ENCODE results near the gene NR6A1.

NR6A1 gene

DNA sequence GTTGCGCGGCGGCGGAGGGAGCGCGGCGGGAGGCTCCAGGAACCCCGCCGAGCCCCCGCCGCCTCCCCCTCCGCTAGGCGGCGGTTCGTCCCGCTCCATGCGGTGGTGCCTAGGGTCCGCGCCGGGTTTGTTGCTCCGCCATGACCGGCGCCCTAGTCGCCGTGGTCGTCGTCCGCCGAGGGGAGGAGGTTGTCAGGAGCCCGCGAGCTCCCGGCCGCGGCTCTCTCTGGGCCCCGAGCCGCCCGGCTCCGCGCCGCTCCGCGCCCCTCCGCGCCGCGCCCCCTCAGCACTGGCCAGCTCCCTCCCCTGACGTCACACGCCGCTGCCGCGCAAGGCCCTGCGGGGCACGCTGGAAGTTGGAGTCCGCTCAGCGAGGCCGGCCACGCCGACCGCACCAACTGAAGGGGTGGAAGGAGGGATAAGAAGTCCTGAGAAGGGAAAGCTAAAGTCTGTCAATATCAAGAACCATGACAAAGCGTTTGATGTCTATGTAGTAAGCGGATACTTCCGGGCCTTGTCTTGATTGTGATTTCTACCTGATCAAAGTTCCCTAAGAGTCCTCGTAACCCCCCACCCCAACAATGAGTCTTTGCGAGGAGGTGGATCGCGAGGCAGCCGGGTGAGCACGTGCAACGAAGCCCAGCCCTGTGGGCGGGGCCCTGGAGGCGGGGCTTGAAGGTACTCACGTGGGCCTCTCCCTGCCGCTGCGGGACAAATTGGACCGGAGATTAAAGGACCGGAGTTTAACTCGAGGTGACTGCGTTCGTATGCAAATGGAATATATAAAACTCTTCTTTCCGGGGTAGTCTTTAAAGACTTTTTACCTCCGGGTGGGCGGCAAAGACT, at the start of gene NR6A1:
TSS of gene NR6A1 (minus strand) at position 291 of the 846 bp plus-strand sequence.
- Histone ChIP-seq H3K4me1 (ENCODE audit: control insufficient read depth, insufficient read depth, low read length) (peaks cover 29% of the 10 kb centered on the region), H3K9ac (ENCODE audit: low read depth, low read length) (peak within 1 kb of the TSS; percentile 68), H3K27me3 (ENCODE audit: control insufficient read depth, insufficient read depth, low read length) (peaks cover 34% of the 10 kb centered on the region), H3K36me3 (ENCODE audit: control insufficient read depth, insufficient read depth, low read length) (no peaks in the 10 kb centered on the region), H3K4me3 (ENCODE audit: low read depth, low read length) (peak within 1 kb of the TSS; percentile 81), H3K9me3 (ENCODE audit: control insufficient read depth, insufficient read depth, low read length) (no peaks in the 10 kb centered on the region)

DNA sequence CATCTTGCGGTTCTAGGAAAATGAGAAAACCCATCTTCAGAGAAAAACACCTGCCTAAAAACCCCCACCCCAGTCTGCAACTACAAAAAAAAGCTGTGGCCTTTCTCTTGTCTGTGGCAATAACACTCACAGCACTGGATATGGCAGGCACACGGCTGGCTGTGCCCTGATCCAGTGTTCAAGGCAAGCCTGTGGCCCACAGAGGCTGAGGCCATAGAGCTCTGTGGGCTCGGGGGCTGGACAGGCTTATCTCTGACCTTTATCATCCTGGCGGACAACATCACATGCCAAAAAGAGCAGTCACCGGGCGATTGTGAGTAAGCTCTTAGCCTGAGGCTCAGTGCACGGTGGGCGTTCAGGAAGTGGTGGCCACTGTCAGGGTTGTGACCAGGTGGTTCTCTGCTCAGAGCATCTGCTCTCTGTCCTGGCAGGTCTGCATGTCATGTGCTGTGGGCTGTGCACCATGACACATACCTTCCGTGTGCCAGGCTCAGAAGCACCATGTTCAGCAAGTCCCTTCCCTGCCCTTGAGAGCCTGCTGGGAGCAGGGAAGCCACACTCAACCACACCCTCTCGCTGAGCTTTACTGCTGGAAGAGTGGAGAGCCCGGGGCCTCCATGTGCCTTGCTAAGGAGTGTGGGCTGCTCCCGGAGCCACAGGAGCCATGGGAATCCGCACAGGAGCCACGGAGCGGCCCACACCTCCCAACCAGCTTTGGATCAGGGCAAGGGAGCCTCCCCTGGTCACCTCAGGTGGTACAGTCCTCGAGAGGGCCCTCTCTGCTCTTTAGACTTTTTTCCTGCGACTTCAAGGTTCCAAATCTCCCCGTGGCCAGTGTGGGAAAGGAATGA, 47.5 kb upstream of the NR6A1 start:
- no peak overlapping the region for H3K4me3 ChIP-seq (ENCODE audit: low read depth, low read length)
- H3K36me3 ChIP-seq (ENCODE audit: control insufficient read depth, insufficient read depth, low read length): no peaks in the 10 kb centered on the region
- H3K27me3 ChIP-seq (ENCODE audit: control insufficient read depth, insufficient read depth, low read length): no peaks in the 10 kb centered on the region
- H3K4me1 ChIP-seq (ENCODE audit: control insufficient read depth, insufficient read depth, low read length): peaks cover 7% of the 10 kb centered on the region
- H3K9ac ChIP-seq (ENCODE audit: low read depth, low read length): no peak overlapping the region
- no peaks in the 10 kb centered on the region for H3K9me3 ChIP-seq (ENCODE audit: control insufficient read depth, insufficient read depth, low read length)

DNA sequence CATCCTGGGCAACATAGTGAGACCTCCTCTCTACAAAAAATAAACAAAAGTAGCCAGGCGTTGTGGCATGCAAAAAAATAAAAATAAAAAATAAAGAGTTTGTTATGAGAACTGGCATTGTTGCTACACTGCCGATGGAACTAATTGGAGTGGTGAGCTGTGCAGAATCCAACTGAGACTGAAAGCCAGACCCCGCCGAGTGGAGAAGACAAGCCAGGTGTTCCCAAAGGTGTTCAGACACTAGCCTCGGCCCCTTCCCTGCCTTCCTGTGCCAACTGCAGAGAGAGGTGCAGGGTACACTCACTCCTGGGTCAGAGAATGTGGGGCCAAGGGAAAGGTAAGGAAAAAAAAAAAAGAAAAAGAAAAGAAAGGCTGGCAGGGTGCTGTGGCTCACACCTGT, 44.5 kb upstream of the NR6A1 start:
- H3K4me1 ChIP-seq (ENCODE audit: control insufficient read depth, insufficient read depth, low read length): peaks cover 24% of the 10 kb centered on the region
- H3K9ac ChIP-seq (ENCODE audit: low read depth, low read length): no peak overlapping the region
- no peaks in the 10 kb centered on the region for H3K36me3 ChIP-seq (ENCODE audit: control insufficient read depth, insufficient read depth, low read length)
- H3K27me3 ChIP-seq (ENCODE audit: control insufficient read depth, insufficient read depth, low read length): no peaks in the 10 kb centered on the region
- H3K9me3 ChIP-seq (ENCODE audit: control insufficient read depth, insufficient read depth, low read length): no peaks in the 10 kb centered on the region
- H3K4me3 ChIP-seq (ENCODE audit: low read depth, low read length): no peak overlapping the region

DNA sequence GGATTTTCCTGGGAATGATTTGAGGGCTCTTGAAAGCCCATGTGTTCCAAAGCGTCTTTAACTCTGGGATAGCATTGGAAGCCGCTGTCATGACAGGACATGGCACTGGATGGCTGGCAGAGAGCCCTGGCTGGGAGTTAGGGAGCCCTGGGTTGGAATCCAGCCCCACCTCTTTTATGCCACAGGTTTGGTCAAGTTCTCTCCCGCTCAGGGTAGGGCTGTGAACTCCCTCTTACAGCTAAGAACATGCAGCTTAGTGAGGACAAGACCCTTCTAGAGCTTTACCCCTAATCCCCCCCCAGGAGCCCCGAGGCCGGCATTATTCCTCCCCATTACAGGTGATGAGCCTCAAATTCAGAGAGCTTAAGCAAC, 43.0 kb upstream of the NR6A1 start:
- Histone ChIP-seq H3K9me3 (ENCODE audit: control insufficient read depth, insufficient read depth, low read length) (no peaks in the 10 kb centered on the region), H3K4me3 (ENCODE audit: low read depth, low read length) (no peak overlapping the region), H3K27me3 (ENCODE audit: control insufficient read depth, insufficient read depth, low read length) (no peaks in the 10 kb centered on the region), H3K36me3 (ENCODE audit: control insufficient read depth, insufficient read depth, low read length) (peaks cover 4% of the 10 kb centered on the region), H3K4me1 (ENCODE audit: control insufficient read depth, insufficient read depth, low read length) (peaks cover 27% of the 10 kb centered on the region), H3K9ac (ENCODE audit: low read depth, low read length) (no peak overlapping the region)

DNA sequence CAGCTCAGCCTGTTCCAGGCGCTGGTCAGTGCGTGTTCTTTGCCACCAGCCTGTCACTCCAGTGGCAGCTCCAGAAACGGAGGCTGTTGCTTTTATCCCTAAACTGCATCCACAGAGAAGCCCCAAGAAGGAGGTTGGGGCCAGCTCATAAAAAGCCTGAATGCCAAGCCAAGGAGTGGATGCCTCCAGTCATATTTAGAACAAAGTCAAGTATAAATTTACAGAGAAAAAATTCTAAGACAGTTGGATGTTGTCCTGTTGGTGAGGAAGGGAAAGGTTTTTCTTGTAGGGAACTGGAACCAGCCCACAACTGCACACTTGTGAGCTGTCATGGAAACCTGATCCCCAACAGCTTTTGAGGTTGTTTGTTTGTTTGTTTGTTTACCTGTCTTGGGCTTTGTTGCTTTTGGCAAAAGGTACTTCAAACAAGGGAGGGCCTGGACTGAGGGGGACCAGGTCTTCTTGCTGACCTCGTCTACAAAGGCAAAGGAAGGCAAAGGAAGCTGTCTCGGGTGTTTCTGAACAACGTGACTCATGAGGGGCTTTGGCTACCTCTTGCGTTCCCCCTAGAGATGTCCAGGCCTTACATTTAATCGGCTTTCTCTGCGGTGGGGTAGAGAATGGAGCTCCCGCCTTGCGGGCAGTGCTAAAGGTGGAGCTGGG, 42.5 kb upstream of the NR6A1 start:
- Histone ChIP-seq H3K27me3 (ENCODE audit: control insufficient read depth, insufficient read depth, low read length) (no peaks in the 10 kb centered on the region), H3K4me1 (ENCODE audit: control insufficient read depth, insufficient read depth, low read length) (peaks cover 26% of the 10 kb centered on the region), H3K9ac (ENCODE audit: low read depth, low read length) (no peak overlapping the region), H3K4me3 (ENCODE audit: low read depth, low read length) (no peak overlapping the region), H3K36me3 (ENCODE audit: control insufficient read depth, insufficient read depth, low read length) (peaks cover 4% of the 10 kb centered on the region), H3K9me3 (ENCODE audit: control insufficient read depth, insufficient read depth, low read length) (no peaks in the 10 kb centered on the region)

DNA sequence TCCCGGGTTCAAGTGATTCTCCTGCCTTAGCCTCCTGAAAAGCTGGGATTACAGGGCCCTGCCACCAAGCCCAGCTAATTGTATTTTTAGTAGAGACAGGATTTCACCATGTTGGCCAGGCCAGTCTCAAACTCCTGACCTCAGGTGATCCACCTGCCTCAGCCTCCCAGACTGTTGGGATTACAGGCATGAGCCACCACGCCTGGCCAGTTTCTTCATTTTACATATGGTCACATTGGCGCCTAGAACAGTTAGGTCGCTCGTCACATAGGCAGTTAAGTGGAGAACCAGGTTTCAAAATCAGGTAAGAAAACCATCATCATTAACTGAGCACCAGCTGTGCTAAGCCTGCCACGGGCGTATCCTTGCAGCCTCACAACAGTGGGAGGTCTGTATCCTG, 41.9 kb upstream of the NR6A1 start:
- Histone ChIP-seq H3K36me3 (ENCODE audit: control insufficient read depth, insufficient read depth, low read length) (peaks cover 4% of the 10 kb centered on the region), H3K27me3 (ENCODE audit: control insufficient read depth, insufficient read depth, low read length) (no peaks in the 10 kb centered on the region), H3K9me3 (ENCODE audit: control insufficient read depth, insufficient read depth, low read length) (no peaks in the 10 kb centered on the region), H3K4me3 (ENCODE audit: low read depth, low read length) (no peak overlapping the region), H3K9ac (ENCODE audit: low read depth, low read length) (no peak overlapping the region), H3K4me1 (ENCODE audit: control insufficient read depth, insufficient read depth, low read length) (peaks cover 26% of the 10 kb centered on the region)

DNA sequence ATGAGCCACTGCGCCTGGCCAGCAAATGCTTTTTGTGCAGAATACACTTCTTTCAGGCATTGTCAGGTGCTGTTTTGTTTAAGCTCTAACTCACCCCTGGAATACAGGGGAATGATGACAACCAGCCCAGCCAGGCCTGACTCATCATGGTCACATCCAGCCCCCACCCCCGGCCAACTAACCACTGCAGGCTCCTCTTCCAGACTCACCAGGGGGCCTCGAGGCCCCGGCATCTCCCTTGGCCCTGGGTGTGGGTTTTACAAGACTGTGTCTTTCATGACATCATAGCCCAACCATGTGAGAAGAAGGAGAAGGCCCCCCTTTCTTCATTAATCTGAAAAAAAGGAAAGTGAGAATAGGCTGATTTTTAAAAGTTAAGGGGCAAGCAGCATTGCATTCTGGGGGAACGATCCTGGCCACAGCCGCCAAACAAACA, 41.3 kb upstream of the NR6A1 start:
- Histone ChIP-seq H3K27me3 (ENCODE audit: control insufficient read depth, insufficient read depth, low read length) (no peaks in the 10 kb centered on the region), H3K4me1 (ENCODE audit: control insufficient read depth, insufficient read depth, low read length) (peaks cover 26% of the 10 kb centered on the region), H3K9ac (ENCODE audit: low read depth, low read length) (no peak overlapping the region), H3K36me3 (ENCODE audit: control insufficient read depth, insufficient read depth, low read length) (peaks cover 4% of the 10 kb centered on the region), H3K4me3 (ENCODE audit: low read depth, low read length) (no peak overlapping the region), H3K9me3 (ENCODE audit: control insufficient read depth, insufficient read depth, low read length) (no peaks in the 10 kb centered on the region)

DNA sequence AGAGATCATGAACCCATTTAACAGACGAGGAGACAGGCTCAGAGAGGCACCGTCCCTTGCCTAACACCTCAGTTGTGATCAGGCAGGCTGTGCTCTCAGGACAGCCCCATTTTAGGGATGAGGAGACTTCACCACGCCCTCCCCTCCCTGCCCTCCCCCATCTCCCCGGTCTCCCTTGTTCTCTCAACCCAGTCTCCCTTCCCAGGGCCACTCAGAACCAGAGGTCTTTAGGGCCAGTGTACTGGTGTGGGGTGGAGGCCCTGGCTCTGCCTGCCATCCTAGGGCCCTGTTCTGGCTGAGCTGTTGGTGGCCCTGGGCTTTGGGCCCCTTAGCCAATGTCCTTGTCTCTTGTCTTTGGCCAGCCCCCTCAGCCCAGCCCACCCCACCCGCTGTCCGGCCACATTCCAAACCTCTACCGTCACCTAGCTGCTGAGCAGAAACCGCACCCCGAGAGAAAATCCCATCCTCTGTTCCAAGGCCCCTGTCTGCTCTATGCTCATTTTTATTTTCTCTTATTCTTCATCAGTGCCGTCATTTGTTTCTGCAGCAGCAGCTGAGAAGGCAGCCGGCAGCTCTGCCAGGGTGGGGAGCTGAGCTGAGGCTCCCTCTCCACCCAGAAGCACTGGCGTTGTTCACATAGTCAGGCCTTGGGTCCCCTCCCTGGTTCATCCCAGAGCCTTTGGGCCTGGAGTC, 39.7 kb upstream of the NR6A1 start:
- no peak overlapping the region for H3K4me3 ChIP-seq (ENCODE audit: low read depth, low read length)

DNA sequence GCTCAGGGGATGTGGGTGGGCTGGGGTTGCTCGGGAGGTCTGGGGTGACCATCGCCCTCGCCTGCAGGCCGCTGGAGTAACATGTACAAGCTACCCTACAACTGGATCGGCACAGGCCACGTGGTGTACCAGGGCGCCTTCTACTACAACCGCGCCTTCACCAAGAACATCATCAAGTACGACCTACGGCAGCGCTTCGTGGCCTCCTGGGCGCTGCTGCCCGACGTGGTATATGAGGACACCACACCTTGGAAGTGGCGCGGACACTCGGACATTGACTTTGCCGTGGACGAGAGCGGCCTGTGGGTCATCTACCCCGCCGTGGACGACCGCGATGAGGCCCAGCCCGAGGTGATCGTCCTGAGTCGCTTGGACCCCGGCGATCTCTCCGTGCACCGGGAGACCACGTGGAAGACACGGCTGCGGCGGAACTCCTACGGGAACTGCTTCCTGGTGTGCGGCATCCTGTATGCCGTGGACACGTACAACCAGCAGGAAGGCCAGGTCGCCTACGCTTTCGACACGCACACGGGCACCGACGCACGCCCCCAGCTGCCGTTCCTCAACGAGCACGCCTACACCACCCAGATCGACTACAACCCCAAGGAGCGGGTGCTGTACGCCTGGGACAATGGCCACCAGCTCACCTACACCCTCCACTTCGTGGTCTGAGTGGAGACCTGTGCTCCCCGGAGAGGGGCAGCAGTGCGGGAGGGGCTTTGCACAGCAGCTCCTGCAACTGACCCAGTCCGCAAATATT, 38.8 kb upstream of the NR6A1 start:
- H3K4me3 ChIP-seq (ENCODE audit: low read depth, low read length): no peak overlapping the region

More for the DNA sequence above, 39.7 kb upstream of the NR6A1 start:
- Histone ChIP-seq H3K4me1 (ENCODE audit: control insufficient read depth, insufficient read depth, low read length) (peaks cover 26% of the 10 kb centered on the region), H3K9me3 (ENCODE audit: control insufficient read depth, insufficient read depth, low read length) (no peaks in the 10 kb centered on the region), H3K9ac (ENCODE audit: low read depth, low read length) (peak overlapping the region; percentile 37), H3K27me3 (ENCODE audit: control insufficient read depth, insufficient read depth, low read length) (no peaks in the 10 kb centered on the region), H3K36me3 (ENCODE audit: control insufficient read depth, insufficient read depth, low read length) (peaks cover 4% of the 10 kb centered on the region)

DNA sequence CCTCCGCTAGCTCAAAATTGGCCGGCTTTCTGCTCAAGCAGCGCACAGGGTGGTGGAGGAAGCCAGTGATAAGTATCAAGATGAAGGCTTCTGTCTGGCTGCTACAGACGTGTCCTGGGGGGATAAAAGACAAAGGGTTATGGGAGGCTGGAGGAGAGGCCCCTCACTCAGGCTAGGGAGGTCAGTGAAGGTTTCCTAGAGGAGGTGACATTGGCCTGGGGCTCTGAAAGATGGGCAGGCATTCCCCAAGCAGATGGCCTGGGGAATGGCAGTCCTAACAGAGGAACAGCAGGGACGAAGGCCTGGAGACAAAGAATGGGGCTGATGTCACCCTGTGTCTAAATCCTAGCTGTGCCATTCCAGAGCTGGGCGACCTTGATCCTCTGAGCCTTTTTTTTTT, 38.1 kb upstream of the NR6A1 start:
- Histone ChIP-seq H3K4me1 (ENCODE audit: control insufficient read depth, insufficient read depth, low read length) (peaks cover 26% of the 10 kb centered on the region), H3K4me3 (ENCODE audit: low read depth, low read length) (no peak overlapping the region), H3K36me3 (ENCODE audit: control insufficient read depth, insufficient read depth, low read length) (peaks cover 4% of the 10 kb centered on the region), H3K9me3 (ENCODE audit: control insufficient read depth, insufficient read depth, low read length) (no peaks in the 10 kb centered on the region), H3K27me3 (ENCODE audit: control insufficient read depth, insufficient read depth, low read length) (no peaks in the 10 kb centered on the region), H3K9ac (ENCODE audit: low read depth, low read length) (no peak overlapping the region)

More for the DNA sequence above, 38.8 kb upstream of the NR6A1 start:
- Histone ChIP-seq H3K27me3 (ENCODE audit: control insufficient read depth, insufficient read depth, low read length) (no peaks in the 10 kb centered on the region), H3K36me3 (ENCODE audit: control insufficient read depth, insufficient read depth, low read length) (peaks cover 4% of the 10 kb centered on the region), H3K9ac (ENCODE audit: low read depth, low read length) (no peak overlapping the region), H3K4me1 (ENCODE audit: control insufficient read depth, insufficient read depth, low read length) (peaks cover 26% of the 10 kb centered on the region), H3K9me3 (ENCODE audit: control insufficient read depth, insufficient read depth, low read length) (no peaks in the 10 kb centered on the region)

Data from iPS-15b (cell line).